ENCODE data around the gene ALK.

Gene ALK

DNA sequence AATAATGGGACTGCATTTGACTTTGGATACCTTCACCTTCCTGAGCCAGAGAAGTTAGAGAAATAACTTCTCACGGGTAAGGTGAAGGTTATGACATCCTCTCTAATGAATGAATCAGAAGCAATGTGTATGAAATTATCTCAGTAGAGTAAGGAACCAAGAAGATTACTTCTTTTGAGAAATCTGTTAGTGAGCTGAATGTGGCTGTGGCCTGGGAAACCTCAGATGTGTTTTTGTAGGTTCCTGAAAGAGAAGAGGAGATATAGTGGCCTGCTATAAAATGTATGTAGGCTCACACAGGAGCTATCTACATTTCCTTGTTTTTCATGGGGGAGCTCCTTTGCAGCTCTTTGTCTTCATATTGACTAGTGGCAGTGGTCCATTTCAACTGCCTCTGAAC, 543.6 kb downstream of the ALK start:
- TF ChIP-seq GATA3 (IDR thresholded peaks at IDR 0.05; ENCODE audit: low read depth, low read length) (no peak), GATA2 (IDR thresholded peaks at IDR 0.05; ENCODE audit: low read depth, low read length) (no peak)

DNA sequence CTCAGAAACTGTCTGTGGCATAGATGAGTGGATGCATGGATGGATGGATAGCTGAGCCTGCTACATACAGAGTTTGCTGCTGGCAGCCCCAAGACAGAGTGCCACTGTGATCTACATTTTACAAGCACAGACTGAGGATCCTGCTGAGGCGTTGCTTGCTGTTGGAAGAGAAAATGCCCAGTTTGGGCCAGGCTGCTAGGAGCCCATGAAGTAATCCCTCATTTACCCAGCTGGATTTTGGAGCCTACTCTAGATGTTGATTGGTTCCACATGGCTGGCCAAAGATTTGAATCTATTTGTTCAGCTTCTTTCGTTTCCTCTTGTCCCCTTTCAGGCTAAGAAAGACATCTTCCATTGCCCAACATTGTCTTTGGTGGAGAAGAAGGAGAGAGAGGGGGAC, 544.8 kb downstream of the ALK start:
- TF ChIP-seq GATA2 (IDR thresholded peaks at IDR 0.05; ENCODE audit: low read depth, low read length) (no peak), GATA3 (IDR thresholded peaks at IDR 0.05; ENCODE audit: low read depth, low read length) (no peak)

DNA sequence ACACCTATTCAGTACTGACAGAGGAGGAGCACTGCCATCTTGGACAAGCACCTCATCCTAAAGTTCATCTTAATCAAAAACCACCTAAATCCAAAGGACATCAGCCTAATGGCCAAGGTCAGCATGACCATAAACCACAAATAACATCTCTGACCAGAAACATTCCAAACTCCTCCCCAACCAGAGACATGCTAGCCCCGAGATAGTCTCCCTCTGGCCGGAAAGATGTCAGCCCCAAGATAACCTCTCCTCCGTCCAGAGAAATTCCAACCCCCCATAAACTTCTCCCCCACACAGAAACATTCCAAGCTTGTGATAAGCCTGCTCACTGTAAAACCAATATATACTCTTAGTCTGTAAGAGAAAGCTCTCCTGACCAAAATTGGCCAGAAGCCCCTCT, 545.5 kb downstream of the ALK start:
- no peak for TF ChIP-seq GATA3 (IDR thresholded peaks at IDR 0.05; ENCODE audit: low read depth, low read length)
- no peak for TF ChIP-seq GATA2 (IDR thresholded peaks at IDR 0.05; ENCODE audit: low read depth, low read length)

DNA sequence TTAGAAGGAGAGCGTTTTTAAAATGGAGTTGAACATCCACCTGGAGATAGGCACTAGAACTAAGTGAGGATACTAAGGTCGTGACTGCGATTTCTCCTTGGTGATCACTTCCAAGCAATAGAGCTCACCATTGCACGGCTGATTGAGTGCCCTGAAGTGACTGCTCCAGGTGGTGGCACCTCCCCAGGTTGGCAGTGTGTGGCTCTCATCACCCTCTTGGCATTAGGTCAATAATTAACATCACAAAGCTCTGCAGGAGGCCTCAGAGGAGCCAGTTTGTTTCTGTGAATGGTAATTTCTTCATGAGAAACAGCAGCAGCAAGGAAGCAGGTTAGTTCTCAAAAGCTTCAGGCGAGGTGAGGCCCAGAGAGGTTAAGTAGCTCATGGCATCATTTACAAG, 546.6 kb downstream of the ALK start:
- TF ChIP-seq GATA2 (IDR thresholded peaks at IDR 0.05; ENCODE audit: low read depth, low read length) (no peak), GATA3 (IDR thresholded peaks at IDR 0.05; ENCODE audit: low read depth, low read length) (no peak)

DNA sequence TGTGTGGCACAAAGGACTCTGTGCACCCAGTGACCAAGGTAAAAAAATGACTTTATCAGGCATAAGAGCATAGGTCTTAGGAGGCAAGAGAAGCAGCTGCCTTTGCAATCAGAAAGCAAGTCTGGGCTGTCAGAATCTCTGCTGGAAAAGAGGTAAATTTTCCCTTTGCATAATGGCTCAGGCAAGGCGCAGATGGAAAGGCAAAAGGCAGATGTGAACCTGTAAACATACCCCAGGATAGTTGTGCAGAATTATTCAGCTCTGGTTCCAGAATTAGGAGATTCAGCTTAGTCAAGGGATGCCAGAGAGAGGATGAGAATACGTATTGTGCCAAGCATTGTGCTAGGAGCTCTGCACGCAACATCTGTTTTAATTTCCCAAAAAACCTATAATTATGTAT, 547.5 kb downstream of the ALK start:
- TF ChIP-seq GATA3 (IDR thresholded peaks at IDR 0.05; ENCODE audit: low read depth, low read length) (no peak), GATA2 (IDR thresholded peaks at IDR 0.05; ENCODE audit: low read depth, low read length) (no peak)

DNA sequence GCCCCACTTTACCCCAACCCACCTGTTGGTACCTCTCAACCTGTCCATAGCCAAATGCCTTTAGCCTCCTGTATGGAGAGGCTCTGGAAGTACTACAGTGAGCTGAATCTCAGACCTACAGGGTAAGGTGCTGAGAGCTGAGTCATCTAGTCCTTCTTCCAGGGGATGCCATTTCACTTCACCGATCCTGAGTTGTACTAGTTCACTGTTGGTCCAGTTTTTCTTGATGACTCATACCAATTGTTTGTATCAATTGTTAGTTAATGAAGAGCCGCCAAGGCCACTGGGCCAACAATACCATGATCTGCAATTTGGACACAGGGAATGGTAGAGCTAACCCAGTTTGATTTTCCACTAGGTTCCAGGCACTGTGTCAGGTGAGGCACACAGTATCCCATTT, 549.2 kb downstream of the ALK start:
- no peak for TF ChIP-seq GATA3 (IDR thresholded peaks at IDR 0.05; ENCODE audit: low read depth, low read length)
- TF ChIP-seq GATA2 (IDR thresholded peaks at IDR 0.05; ENCODE audit: low read depth, low read length), result no peak

DNA sequence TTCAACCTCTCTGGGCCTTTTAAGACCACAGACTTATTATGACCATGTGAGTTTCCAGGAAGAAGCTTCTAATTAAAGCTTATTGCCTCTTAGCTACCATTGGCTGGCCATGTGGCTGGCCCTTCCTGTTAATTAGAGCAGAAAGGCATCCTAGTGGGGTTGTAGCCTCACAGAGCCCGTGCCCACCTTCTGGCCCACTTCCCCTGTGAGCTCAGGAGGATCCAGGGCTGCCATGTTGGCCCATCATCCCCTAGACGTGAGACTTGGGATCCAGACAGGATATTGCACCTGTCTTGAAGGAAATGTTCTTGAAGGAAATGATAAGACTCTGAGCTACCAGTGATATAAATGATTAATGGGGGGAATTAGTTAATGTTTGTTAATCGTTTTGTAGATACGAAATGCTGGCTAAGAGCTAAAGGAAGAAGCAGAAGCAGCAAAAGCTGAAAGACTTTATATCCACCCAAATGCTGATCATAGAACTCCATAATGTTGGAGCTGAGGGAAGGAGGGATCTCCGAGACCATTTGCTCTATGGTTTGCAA, 550.7 kb downstream of the ALK start:
- TF ChIP-seq GATA3 (IDR thresholded peaks at IDR 0.05; ENCODE audit: low read depth, low read length) (no peak), GATA2 (IDR thresholded peaks at IDR 0.05; ENCODE audit: low read depth, low read length) (no peak)

DNA sequence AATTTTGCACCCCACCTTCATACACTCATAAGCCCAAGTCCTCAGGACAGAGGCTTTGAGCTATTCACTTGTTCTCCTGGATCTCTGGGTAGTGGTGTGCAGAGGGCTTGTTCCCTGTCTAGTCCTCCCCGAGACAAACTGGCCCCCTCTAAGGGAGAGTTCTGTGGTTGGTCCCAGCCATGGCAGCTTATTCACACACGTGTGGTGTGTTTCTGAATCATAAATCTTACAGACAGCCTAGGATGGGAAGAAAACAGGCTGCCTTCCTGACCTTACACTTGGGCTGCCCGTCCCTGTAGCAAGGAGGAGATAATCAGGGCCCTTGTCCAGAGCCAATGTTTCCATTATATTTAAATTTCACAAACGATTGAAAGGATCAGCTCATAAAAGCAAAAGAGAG, 551.2 kb downstream of the ALK start:
- TF ChIP-seq GATA3 (IDR thresholded peaks at IDR 0.05; ENCODE audit: low read depth, low read length), result no peak
- no peak for TF ChIP-seq GATA2 (IDR thresholded peaks at IDR 0.05; ENCODE audit: low read depth, low read length)

DNA sequence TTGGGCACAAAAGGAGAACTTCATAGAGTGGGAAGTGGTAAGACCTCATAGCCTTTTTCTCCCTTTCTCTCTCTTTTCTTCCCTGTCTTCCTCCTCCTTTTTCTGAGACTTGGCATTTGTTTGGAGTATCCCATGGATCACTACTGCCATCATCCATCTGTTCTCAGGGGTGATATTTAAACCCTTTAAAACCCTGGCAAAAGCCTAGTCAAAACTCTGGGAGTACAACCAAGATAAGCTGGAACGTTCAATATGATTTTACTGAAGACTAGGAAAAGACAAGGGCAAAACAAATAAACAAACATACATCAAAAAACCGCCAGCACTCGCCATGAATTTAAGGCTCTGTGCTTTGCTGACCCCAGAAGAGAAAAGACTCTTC, 552.7 kb downstream of the ALK start:
- no peak for TF ChIP-seq GATA3 (IDR thresholded peaks at IDR 0.05; ENCODE audit: low read depth, low read length)
- no peak for TF ChIP-seq GATA2 (IDR thresholded peaks at IDR 0.05; ENCODE audit: low read depth, low read length)

DNA sequence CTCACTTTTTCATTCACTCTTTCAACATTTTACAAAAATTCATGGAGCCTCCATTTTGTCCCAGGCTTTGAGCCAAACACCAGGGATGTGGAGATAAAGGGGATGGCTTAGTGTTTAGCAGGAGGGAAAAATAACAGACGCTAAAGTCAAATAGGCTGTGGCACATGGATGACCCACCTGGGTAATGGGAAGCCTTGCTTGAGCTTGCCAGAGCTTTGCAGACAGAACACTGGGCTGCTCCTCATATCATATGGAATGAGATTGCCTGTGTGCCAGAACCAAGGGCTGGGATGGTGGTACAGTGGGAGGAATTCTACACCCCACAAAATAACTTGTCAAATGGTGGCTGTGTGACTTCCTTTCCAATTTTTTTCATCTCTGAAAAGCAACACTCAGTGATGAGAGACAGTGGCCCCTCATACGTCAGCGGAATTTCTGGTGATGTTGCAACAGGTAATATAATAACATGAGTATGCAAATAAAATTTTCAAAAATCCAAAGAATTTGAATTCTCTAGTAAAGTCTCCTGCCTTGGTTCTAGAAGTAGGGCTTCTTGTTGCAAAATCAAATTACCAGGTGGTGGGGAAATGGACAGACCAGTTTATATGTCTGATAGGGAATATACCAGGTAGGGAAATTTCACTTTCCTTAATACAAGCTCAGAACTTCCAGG, 553.3 kb downstream of the ALK start:
- TF ChIP-seq GATA3 (IDR thresholded peaks at IDR 0.05; ENCODE audit: low read depth, low read length), result no peak
- no peak for TF ChIP-seq GATA2 (IDR thresholded peaks at IDR 0.05; ENCODE audit: low read depth, low read length)

DNA sequence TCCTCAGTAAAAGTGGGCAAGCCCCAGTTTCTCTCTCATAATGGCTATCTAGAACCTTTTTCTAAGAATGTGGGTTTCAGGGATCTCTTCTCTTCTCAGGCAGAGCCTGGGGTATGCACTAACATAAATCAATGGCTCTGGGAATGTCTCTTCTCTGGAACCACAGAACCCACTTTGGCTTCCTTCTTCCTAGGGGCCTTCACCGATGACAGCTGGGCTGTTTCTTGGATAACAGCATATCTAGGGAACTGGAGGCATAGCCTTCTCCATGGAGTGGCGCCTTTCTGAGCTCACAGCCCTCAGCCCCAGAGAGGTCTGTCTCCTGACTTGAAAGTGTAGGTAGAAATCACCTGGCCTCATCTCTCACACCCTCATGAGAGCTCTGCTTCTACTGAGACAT, 558.3 kb downstream of the ALK start:
- TF ChIP-seq GATA3 (IDR thresholded peaks at IDR 0.05; ENCODE audit: low read depth, low read length) (no peak), GATA2 (IDR thresholded peaks at IDR 0.05; ENCODE audit: low read depth, low read length) (no peak)

DNA sequence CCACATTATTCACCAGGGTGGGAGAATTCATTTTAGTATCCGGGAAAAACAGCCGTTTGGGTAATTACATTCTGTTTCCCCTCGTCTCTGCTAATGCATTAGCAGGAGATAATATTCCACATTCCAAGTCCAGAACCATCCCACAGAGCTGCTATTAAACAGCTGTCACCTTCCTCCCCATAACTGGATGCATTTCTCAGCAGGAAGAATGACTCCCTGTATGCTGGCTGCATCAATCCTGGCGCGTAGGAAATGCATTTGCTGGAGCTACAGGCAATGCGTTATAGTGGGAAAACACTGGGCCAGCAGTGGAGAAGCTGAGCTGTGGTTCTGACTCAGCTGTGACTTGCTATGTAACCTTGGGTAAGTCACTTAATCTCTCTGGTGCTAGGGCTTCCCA, 560.2 kb downstream of the ALK start:
- TF ChIP-seq GATA2 (IDR thresholded peaks at IDR 0.05; ENCODE audit: low read depth, low read length), result no peak
- TF ChIP-seq GATA3 (IDR thresholded peaks at IDR 0.05; ENCODE audit: low read depth, low read length), result no peak

DNA sequence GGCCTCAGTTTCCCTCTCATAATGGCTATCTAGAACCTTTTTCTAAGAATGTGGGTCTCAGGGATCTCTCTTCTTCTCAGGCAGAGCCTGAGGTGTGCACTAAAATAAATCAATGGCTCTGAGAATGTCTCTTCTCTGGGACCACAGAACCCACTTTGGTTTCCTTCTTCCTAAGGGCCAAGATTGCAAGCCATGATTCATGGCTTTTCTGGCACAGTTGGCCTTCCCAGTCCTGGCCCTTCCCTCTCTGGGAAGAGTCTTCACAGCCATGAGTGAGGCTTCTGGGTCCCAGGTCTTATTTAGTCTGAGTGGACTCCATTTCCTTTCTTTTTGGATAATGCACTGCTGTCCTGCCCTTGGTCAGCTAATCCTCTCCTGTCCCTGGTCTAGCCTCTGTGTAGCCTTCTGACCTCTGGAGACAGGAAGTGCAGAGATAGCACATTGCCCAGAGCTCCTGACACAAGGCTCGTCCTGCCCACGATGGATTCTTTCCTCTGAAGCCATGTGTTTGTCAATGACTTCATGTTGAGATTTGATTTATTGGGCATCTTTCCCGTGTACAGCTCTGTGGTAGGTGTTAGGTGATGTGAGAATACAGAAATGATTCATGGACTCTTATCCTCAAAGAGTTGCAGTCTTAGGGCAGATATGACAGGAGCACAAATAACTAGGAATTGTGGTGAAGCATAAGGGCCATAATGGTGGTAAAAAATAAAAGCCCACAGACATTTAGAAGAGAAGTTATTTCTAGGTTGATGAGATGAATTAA, 561.2 kb downstream of the ALK start:
- no peak for TF ChIP-seq GATA2 (IDR thresholded peaks at IDR 0.05; ENCODE audit: low read depth, low read length)
- TF ChIP-seq GATA3 (IDR thresholded peaks at IDR 0.05; ENCODE audit: low read depth, low read length), result no peak

DNA sequence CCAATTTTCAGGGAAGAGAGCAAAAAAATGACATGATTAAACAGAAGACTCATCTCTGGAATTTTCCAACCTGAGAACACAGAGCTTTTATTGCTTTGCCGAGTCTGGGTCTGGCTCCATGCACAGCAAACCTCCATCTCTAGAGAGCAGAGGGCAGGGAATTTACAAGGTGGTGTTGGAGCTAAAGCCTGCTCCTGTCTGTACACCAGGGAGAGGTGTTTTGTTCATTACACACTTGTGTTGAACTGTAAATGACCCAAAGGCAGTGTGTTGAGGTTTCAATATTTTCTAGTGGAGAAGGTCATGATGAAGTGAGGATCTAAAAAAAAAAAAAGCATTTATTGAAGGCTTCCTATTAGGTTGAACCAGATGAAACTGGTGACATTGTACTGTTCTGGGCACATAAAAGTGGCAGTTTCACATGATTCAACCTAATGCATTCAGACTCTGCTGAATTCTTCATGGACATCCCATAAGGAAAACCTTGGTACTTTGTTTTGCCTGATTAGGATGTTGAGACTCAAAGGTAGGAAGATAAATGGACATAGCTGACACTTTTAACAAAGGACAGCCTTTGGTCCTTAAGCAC, 567.9 kb downstream of the ALK start:
- no peak for TF ChIP-seq GATA3 (IDR thresholded peaks at IDR 0.05; ENCODE audit: low read depth, low read length)
- no peak for TF ChIP-seq GATA2 (IDR thresholded peaks at IDR 0.05; ENCODE audit: low read depth, low read length)
